ENCODE data around the gene TMEM222. TPM values are rescaled to one million over a fixed set of nuclear protein-coding genes. Genes with fewer than 3 reads are reported as not detected.

TMEM222 gene
- total RNA-seq, 1 donor: 31.4 TPM

GRCh38 chr1:27361553-27361952 lies 39.6 kb downstream of the TMEM222 start:
- TF ChIP-seq, protein P1, sequence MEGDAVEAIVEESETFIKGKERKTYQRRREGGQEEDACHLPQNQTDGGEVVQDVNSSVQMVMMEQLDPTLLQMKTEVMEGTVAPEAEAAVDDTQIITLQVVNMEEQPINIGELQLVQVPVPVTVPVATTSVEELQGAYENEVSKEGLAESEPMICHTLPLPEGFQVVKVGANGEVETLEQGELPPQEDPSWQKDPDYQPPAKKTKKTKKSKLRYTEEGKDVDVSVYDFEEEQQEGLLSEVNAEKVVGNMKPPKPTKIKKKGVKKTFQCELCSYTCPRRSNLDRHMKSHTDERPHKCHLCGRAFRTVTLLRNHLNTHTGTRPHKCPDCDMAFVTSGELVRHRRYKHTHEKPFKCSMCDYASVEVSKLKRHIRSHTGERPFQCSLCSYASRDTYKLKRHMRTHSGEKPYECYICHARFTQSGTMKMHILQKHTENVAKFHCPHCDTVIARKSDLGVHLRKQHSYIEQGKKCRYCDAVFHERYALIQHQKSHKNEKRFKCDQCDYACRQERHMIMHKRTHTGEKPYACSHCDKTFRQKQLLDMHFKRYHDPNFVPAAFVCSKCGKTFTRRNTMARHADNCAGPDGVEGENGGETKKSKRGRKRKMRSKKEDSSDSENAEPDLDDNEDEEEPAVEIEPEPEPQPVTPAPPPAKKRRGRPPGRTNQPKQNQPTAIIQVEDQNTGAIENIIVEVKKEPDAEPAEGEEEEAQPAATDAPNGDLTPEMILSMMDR (IDR thresholded peaks at IDR 0.05; ENCODE audit: insufficient read depth, low read length): no peak
- no peak overlapping the region for H3K4me3 ChIP-seq (ENCODE audit: low read depth, low read length)
- no peak for DNase-seq (ENCODE audit: low read depth)

GRCh38 chr1:27363766-27364695 lies 42.1 kb downstream of the TMEM222 start:
- H3K4me3 ChIP-seq (ENCODE audit: low read depth, low read length): no peak overlapping the region
- TF ChIP-seq, protein P1 (IDR thresholded peaks at IDR 0.05; ENCODE audit: insufficient read depth, low read length): no peak
- DNase-seq (ENCODE audit: low read depth): no peak

DNA sequence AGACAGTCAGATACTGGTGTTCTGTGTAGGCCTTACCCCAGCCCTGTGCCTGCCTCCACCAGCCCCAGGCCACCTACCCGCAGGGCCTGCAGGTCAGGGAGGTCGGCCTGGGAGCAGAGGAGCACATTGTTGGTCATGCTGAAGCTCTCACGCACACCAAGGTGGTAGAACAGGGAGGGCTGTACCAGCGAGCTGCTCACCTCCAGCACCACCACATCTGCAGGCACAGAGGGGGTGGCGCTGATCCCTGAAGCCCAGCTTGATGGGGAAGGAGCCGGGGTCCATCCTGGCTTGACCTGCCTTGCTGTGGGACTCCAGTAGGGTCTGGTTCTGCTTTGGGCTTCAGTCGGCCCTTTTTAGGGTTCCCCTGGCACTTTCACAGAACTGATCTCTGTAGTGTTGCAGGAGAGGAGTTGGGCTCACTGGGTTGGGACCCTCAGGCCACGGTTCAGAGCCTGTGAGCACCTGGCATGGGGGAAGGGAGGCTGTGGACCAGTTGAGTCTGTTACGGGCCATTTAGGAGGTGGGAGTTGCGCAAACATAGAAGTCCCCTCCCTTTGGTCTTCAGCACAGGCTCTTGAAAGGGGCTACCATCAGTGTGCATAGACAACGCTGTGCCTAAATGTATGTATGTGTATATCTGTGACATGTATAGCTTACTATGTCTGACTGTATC lies 42.9 kb downstream of the TMEM222 start:
- H3K4me3 ChIP-seq (ENCODE audit: low read depth, low read length): peak overlapping the region; percentile 68
- TF ChIP-seq, protein P1 (IDR thresholded peaks at IDR 0.05; ENCODE audit: insufficient read depth, low read length): no peak
- no peak for DNase-seq (ENCODE audit: low read depth)

DNA sequence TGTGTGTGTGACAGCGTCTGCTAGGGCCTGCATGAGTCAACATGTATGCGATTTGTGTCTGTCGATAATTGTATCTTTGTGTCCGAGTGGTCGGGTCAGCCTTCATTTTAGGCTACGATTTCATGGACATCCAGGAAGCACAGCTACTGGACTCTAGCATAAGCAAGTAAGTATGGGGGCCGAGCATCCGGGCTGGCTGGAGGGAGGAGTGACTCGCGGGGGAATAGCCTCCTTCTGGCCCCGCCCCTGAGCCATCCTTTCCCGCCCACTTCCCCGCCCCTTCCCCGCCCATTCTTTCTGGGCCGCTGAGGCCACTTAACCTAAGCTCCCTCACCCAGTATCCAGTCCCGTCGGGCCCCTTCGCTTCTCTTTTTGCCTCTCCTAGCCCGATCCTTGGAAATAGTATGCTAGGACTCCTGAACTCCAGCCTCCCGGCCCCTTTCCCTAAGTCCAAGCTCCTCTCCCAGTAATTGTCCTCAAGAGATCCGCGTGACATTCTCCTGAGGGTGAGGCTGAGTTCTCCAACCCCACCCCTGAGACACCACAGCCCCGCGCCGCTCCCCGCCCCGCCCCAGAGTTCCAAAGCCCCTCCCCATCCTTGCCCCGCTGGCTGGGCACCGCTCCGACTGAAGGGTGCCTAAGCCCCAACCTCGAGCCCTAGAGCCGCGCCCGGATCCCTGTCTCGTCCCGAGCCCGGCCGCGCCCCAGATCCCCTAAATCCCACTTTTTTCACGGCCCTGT lies 43.6 kb downstream of the TMEM222 start:
- H3K4me3 ChIP-seq (ENCODE audit: low read depth, low read length): peak overlapping the region; percentile 81
- DNase-seq (ENCODE audit: low read depth): peak; percentile 89
- TF ChIP-seq, protein P1 (IDR thresholded peaks at IDR 0.05; ENCODE audit: insufficient read depth, low read length): no peak

- H3K4me3 ChIP-seq (ENCODE audit: low read depth, low read length): peak overlapping the region; percentile 81
- no peak for DNase-seq (ENCODE audit: low read depth)
- TF ChIP-seq, protein P1 (IDR thresholded peaks at IDR 0.05; ENCODE audit: insufficient read depth, low read length): no peak
Measured at GRCh38 chr1:27366113-27366410, 44.1 kb downstream of the TMEM222 start.

- TF ChIP-seq, protein P1 (IDR thresholded peaks at IDR 0.05; ENCODE audit: insufficient read depth, low read length): peak; percentile 24
- DNase-seq (ENCODE audit: low read depth): peak; percentile 73
- peak within 1 kb of the TSS; percentile 81 for H3K4me3 ChIP-seq (ENCODE audit: low read depth, low read length)
Measured at GRCh38 chr1:27366411-27367159, 44.6 kb downstream of the TMEM222 start, which contains the start of gene MAP3K6. Gene MAP3K6, minus strand, starts transcription at chr1:27366961. Its CDS starts 364 bp downstream, at chr1:27366597.
